NCI-H1930 (cell line): ENCODE measurements around the gene ZFR.
"Not testable (repeated sequence)": the region's sequence is repeated elsewhere in the genome, so short reads cannot be mapped to it uniquely, and the experiment has no call there.

Experiments used
- DNase-seq, 2 experiments: peaks; one replicate each; lab custom pipeline; 2025; lab: John Stamatoyannopoulos, UW

Gene ZFR

DNA sequence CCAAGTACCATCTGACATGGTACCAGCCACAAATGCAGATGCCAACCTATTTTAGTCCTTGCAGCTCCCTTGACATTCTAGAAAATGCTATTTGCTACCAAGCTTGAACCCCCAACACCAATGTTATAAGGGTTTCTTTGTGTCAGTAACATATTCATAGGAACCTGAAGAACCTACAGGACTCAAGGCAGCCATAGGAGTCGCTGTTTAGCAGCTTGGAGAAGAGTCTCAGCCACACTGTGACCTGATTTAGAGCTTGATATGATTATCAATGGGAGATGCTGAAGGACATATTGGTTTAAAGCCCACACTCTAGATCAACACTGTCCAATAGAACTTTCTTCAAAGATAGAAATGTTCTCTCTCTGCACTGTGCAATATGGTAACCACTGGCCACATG, 6.4 kb upstream of the ZFR start:
- no peak for DNase-seq

DNA sequence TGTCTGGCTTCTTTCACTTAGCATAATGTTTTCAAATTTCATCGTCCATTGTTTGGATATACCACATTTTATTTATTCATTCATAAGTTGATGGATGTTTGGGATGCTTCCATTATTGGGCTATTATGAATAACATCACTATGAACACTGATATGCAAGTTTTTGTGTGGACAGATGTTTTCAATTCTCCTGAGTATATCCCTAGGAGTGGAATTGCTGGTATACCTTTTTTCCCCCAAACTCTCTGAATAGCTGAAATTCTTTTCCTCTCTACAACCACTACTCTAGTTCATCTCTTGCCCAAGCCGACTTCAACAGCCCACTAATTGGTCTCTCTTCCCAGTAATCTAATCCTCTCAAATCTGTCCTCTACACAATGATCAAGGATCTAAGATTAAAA, 4.7 kb upstream of the ZFR start:
- no peak for DNase-seq

DNA sequence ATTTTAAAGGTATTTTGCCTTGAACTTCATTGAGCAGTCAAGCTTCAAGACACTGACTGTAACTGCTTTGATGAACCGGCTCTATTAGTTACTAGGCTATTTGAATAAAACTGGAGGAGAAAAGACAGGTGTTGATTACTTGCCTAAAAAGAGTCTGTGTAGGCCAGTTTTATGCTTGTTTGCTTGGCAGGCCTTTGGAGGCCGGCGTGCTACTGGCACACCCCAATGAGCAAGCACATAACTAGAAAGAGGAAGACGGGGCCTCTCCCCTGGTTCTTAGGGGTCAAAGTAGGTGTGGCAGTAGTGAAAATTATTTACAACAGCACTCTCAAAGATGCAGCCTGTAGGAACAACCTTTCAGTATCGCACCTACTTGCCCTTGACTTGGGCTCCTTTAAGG, 2.1 kb upstream of the ZFR start:
- DNase-seq: no peak

- no peak for DNase-seq
These were observed 1.5 kb upstream of the ZFR start for GRCh38 chr5:32445831-32446614.

DNA sequence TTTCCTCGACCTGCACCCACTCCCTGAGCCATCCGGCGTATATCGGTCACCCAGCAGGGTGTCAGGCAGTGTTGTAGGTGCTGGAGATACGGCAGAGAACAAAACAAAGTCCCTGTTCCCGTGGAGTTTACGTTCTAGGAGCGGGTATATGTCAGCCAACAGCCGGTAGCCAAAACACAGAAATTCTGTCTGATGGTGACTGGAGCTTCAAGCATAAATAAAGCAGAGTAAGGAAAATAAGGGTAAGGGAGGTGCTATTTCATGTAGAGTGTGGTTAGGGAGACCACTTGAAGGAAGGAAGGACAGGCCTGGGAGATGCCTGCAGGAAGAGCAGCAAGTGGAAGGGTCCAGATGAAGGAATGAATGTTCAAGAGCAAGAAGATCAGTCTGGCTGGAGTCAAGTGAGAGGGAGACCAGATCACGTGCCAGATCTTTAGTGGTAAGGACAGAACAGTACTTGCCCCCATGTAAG, 783 bp upstream of the ZFR start:
- DNase-seq: no peak

- peak; percentile 30 to 45 for DNase-seq
These were observed 754 bp downstream of the ZFR start for GRCh38 chr5:32443541-32444430.

GRCh38 chr5:32443145-32443540, 1.4 kb downstream of the ZFR start:
- no peak for DNase-seq

DNA sequence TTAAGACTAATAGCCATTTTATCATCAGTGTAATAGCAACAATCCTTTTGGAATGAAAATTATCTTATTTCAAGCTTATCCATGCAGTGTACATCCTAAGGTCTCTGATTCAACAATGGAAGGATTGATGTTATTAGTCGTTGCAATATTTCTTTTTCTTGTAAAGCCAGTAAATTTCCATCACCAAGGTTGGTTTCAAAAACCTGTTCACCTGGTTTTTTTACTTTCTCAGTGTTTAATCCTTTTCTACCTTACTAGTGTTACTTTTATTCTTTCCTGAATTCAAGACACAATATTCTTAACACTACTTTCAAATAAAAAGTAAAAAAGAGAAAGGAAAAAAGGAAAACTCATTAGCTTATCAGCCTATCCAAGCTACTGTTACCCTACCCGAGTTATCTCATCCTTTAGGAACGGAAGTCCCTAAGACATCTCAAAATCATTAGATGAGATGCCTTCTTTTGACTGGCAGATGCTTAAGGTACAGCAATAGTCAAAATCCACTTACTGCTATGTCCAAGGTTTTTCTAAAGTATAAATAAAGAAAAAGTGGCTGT, 5.4 kb downstream of the ZFR start:
- no peak for DNase-seq

DNA sequence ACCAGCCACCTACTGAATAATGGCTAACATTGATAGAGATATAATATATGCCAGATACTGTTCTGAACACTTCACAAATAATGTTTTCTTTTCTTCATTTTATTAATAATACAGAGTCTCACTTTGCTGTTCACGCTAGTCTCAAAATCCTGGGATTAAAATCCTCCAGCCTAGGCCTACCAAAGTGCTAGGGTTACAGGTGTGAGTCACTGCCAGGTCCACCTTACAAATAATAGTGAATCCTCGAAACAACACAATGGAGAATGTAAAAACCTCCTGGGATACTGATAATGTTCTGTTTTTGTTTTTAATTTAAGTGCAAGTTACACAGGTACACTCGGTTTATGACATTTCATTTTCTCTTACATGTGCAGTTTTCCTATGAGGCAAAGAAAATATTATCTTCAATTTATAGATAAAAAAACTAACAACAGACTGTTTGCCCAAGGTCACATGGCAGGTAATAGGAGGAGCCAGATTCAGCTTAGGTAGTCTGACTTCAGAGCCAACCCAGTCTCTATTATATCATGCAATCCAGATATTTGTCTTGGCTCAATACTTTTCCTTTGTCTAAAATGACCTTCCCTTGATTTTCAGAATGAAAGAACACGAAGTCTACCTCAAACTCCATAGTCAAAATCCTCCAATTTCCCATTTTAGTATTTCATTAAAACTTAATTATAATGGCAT, 7.8 kb downstream of the ZFR start:
- DNase-seq: no peak

- DNase-seq: no peak
These were observed 9.2 kb downstream of the ZFR start for GRCh38 chr5:32435383-32435782.

DNA sequence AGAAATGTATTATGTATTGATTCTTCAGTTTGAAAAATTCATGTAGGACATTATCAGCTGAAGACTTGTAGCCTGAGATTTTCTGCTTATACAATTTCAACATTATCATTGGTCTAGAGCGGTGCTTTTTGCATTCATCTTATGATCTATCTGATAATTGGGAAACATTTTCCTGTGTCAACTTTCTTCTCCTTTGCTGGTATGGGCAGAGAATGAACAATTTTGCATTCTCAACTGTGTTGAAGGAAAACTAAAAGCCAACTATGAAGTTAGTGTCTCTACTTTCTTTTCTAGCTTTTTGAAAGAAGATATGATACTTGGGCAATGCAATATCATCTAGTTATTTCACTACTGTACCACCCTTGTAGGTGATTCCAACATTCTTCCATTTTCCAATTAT, 10.3 kb downstream of the ZFR start:
- no peak for DNase-seq

DNA sequence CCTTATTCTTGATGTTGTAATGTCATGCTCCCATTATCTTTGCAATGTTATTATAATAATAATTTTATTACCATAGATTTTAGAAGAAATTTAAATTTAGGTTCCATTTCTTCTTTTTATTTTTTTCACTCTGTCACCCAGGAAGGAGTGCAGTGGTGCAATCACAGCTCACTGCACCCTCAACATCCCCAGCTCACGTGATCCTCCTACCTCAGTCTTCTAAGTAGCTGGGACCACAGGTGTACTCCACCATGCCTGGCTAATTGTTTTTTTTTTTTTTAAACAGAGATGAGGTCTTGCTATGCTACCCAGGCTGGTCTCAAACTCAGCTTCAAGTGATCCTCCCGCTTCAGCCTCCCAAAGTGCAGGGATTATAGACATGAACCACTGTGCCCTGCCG, 11.9 kb downstream of the ZFR start:
- DNase-seq: no peak

- DNase-seq: not testable (repeated sequence)
These were observed 13.7 kb downstream of the ZFR start for GRCh38 chr5:32430825-32431224.

DNA sequence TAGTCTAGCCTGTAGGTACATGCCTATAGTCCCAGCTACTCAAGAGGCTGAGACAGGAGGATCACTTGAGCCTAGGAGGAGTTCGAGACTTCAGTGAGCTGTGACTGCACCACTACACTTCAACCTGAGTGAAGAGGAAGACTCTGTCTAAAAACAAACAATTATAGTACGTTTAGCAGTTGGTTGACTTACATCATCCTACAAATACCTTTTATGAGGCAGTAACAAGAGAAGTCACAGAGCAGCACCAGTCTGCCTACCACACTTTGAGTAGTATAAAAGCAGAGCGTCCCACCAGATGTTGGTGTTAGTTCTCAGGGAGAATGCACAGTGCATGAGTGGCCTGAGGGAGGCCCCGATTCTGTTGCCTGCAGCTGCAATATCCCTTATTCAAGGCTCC, 16.1 kb downstream of the ZFR start:
- no peak for DNase-seq

- no peak for DNase-seq
These were observed 17.9 kb downstream of the ZFR start for GRCh38 chr5:32426440-32427151.

GRCh38 chr5:32422697-32423096, 21.8 kb downstream of the ZFR start:
- no peak for DNase-seq

DNA sequence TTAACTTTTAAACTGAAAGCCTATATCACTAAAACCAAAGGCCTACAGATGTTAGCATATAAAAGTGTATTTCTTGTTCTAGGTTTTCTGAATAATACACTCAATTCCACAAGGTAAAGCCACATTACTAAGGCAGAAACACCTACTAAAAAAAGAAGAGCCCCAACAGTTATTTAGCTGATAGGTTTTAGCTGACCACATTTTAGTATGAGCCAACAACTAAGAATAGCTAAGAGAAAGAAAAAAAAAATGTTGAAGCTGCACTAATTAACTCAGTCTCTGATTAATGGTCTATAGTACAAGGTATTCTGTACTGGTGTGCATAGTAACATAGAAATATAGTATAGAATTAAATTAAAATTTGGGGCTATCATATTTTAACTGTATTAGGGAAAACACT, 23.5 kb downstream of the ZFR start:
- DNase-seq: no peak

DNA sequence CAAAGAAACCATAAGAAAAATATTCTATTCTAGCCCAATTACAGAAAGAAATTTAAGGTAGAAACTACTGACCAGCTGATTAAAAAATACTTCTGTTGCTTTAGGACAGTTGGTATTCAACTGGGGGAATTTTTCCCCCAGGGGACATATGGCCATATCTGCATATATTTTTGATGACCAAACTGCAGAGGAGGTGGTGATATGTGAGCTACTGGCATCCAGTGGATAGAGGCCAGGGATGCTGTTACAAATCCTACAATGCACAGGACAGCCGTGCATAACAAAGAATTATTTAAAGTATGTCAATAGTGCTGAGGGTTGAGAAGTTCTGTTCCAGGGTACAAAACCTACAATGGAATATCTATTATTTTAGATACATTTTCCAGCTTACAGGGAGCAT, 24.0 kb downstream of the ZFR start:
- no peak for DNase-seq

DNA sequence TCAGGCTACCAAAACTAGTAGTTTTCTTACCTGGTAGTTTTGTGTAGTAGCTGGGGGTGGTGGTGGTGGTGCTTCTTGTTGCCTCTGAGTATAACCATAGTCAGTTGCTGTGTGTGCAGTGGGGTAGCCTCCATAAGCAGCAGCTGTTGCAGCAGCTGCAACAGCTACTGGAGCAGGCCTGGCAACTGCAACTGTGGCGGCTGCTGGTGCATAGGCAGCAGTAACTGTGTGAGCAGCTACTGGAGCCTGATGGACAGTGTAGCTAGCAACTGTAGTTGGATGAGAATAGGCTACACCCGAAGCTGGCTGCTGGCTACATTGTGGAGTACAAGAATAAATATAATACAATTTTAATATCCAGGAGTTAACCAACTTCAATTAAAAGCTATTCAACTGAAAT, 24.7 kb downstream of the ZFR start:
- DNase-seq: no peak

GRCh38 chr5:32413466-32414263, 30.9 kb downstream of the ZFR start:
- no peak for DNase-seq

DNA sequence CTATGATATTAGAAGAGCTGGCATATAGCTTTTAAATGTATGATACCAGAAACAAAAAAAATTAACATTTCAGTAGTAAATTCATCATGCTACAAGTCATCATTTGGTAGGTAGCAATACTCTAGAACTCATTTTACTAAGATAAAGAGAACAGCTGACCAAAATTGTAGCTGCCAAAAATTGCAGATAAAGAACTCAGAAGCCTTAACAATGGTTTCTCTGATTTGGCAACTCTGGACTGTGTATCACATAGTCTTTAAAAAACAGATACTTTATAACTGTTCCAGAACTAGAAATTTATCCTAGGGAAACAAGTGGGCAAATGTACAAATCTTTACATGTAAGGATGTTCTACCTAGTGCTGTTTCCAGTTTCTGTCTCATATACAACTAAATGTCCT, 33.9 kb downstream of the ZFR start:
- DNase-seq: no peak
